ENCODE measurements around the gene FBXO45. TPM values are rescaled to one million over a fixed set of nuclear protein-coding genes. Genes with fewer than 3 reads are reported as not detected.

Gene FBXO45
- total and polyA plus RNA-seq, 9 of the 15 experiments (the other 6 are each of a cell fraction or from before 2014, with no cell fraction given) = 15.2 to 52.8 (median 37.0) TPM

- no peak for TF ChIP-seq ZMIZ1 (IDR thresholded peaks at IDR 0.05; ENCODE audit: low read depth in 2 of 2, low read length in 2 of 2)
- peak; percentile 94 for TF ChIP-seq ATF7 (IDR thresholded peaks at IDR 0.05)
- no peak for TF ChIP-seq SETDB1 (IDR thresholded peaks at IDR 0.05; ENCODE audit: low read length)
- no peak for TF ChIP-seq MYNN (IDR thresholded peaks at IDR 0.05)
- no peak for TF ChIP-seq MYNN (CRISPR knock-in tag; IDR thresholded peaks at IDR 0.05)
Measured at GRCh38 chr3:196525141-196525540, 43.3 kb upstream of the FBXO45 start (continued).

- 0 out of 2 replicates have a peak, but pooled peaks cover 3% of the 10 kb centered on the region for H3K9me3 ChIP-seq (replicated peaks; ENCODE audit: control insufficient read depth, insufficient read depth, low read depth, low read length)
- peak overlapping the region; percentile 95 for H3K4me2 ChIP-seq (ENCODE audit: insufficient read depth, low read length)
- peak; percentile 98 for ATAC-seq
- H3K9me1 ChIP-seq (ENCODE audit: control insufficient read depth, insufficient read depth, low read length) = no peaks in the 10 kb centered on the region
- H4K20me1 ChIP-seq (replicated peaks; ENCODE audit: control insufficient read depth, insufficient read depth, low read length) = no peaks in the 10 kb centered on the region
- intact Hi-C loops (cut with micrococcal nuclease) (loop anchor here (1.0 to 10.0 kb wide), 4 partner anchors 39 to 656 kb away; partner anchors contain the start of genes FBXO45, NCBP2 and WDR53), in situ Hi-C loops (cut with MboI) (no loop called here)
- FAIRE-seq = no peak
- peak overlapping the region; percentile 81 for H3K27ac ChIP-seq (ENCODE audit: extremely low read depth, low read depth, low read length)
- 3% methylated on average over 48 of the region's 52 CpGs for WGBS (ENCODE audit: insufficient coverage, low coverage, missing lambda C conversion rate)
- no peaks in the 10 kb centered on the region for H3K27me3 ChIP-seq (ENCODE audit: control insufficient read depth in 2 of 2, insufficient read depth in 2 of 2, low read length in 2 of 2)
- no peaks in the 10 kb centered on the region for H3K36me3 ChIP-seq (ENCODE audit: control insufficient read depth, insufficient read depth, low read length)
- ChIA-PET CTCF (ENCODE audit: low intra/inter-chr PET ratio) (interaction anchor here (1.7 kb wide), 1 partner anchor 156 kb away, joined by 6 read pairs; no protein-coding TSS in a partner anchor), POLR2A (interaction anchor here (0.5 to 1.2 kb wide), 14 partner anchors 9 to 814 kb away, joined by 3 to 5 read pairs (median 3); partner anchors contain the start of genes FBXO45 and WDR53)
- DNase-seq (ENCODE audit: extremely low read depth in 1 of 4, low spot score in 3 of 4) = peak; percentile 88 to 90 (median 90)
- H2AFZ ChIP-seq (ENCODE audit: low read depth, low read length) = peak overlapping the region; percentile 100
- H3K79me2 ChIP-seq (ENCODE audit: control insufficient read depth, insufficient read depth, low read length) = no peaks in the 10 kb centered on the region
- H3K4me3 ChIP-seq = peak overlapping the region; percentile 53
- no TSS peak for BruUV-seq (replicated peaks)
- H3K4me1 ChIP-seq (replicated peaks in 1 of 2; ENCODE audit: control insufficient read depth in 2 of 2, insufficient read depth in 2 of 2, low read length in 2 of 2) = peaks cover 8 to 22% of the 10 kb centered on the region in 2 experiments; a peak in 4 of 5 replicates
- H3K9ac ChIP-seq (ENCODE audit: insufficient read depth in 1 of 2, low read depth in 2 of 2, low read length in 2 of 2) = peak overlapping the region; percentile 85 to 95
- TF ChIP-seq CEBPB (tag; IDR thresholded peaks at IDR 0.05) (no peak), GABPA (tag; conservative IDR thresholded peaks at IDR 0.05; ENCODE audit: low read depth) (no peak; the same call in 1 of the 2 replicates), SRF (CRISPR knock-in tag; IDR thresholded peaks at IDR 0.05) (peak in 1 of 2 experiments; percentile 63; a peak in 1 of 4 replicates), ZNF253 (CRISPR knock-in tag; conservative IDR thresholded peaks at IDR 0.05) (no peak), ZNF277 (CRISPR knock-in tag; IDR thresholded peaks at IDR 0.05; ENCODE audit: borderline replicate concordance) (no peak), JUN (IDR thresholded peaks at IDR 0.05; ENCODE audit: borderline replicate concordance, low read depth, low read length) (peak; percentile 10; the same call in 1 of the 2 replicates), JUN (CRISPR knock-in tag; IDR thresholded peaks at IDR 0.05; ENCODE audit: borderline replicate concordance) (0 out of 2 replicates have a peak, but pooled peaks have one; percentile 73), RBFOX2 (IDR thresholded peaks at IDR 0.05; ENCODE audit: low read depth, low read length) (peak; percentile 88), CHD1 (IDR thresholded peaks at IDR 0.05; ENCODE audit: low read length) (no peak), FOXM1 (IDR thresholded peaks at IDR 0.05; ENCODE audit: low read depth) (no peak), FOXM1 (CRISPR knock-in tag; IDR thresholded peaks at IDR 0.05; ENCODE audit: low read depth) (no peak)
Measured at GRCh38 chr3:196528639-196529233, 39.7 kb upstream of the FBXO45 start.
